Cardiac septum (tissue), 1 donor: ENCODE results near the gene MVB12B. TPM values are rescaled to one million over a fixed set of nuclear protein-coding genes. Genes with fewer than 3 reads are reported as not detected.

ENCODE experiments used
- DNase-seq: peaks from one replicate; pipeline ENCODE4 v3.0.0-alpha.2; 2020; ENCODE audit warnings: low spot score
- intact Hi-C: fragments of 100-400 bp; cut with DNase I; formaldehyde crosslinking; loops from one replicate; pipeline ENCODE4 v1.14.0; 2022
- total RNA-seq: library from RNA; stranded (reverse); fragmentation: NEBNext Ultra II Directional; extraction: Animal tissue kit (Norgen Biotek cat#: 25700); gene quantifications from one replicate; pipeline ENCODE4 v1.2.1, GENCODE V29; 2021
- donor health status: DM: no; HTN: no; CAD: no.

MVB12B gene
- total RNA-seq, 1 donor from 2014 or later, result 7.2 TPM

DNA sequence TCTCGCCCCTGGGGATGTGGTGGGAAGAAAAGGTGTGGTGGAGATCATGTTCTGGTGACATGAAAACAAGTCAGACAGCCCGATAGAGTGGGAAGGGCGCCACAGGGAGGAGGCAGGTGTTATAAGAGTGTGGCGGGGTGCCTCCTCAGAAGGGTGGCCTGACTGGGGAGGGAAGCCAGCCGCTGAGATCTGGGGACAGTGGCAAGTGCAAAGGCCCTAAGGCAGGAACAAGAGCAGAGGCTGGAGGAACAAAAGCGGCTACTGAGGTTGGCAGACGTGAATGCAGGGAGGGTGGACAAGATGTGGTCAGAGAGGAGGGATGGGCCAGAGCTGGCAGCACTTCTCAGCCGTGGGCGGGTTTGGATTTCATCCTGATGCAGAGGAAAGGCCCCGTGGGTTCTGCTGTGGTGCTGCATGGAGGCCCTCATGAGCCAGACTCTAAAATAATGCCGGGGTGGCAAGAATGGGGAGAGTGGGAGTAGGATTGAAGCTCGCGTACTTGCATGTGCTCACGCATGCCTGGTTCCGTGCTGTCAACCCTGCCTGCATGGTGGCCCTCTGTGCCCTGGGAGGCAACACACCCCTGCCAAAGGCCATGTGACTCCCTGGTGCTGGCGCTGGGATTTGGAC is 89.2 kb downstream of the MVB12B start:
- intact Hi-C loops, result no loop called here
- DNase-seq, result no peak

- intact Hi-C loops, result no loop called here
- no peak for DNase-seq
Observed at GRCh38 chr9:126417043-126417442, 90.4 kb downstream of the MVB12B start.

GRCh38 chr9:126417684-126418083 is 91.1 kb downstream of the MVB12B start:
- DNase-seq, result no peak
- intact Hi-C loops, result no loop called here

- intact Hi-C loops, result no loop called here
Observed at GRCh38 chr9:126418608-126419007, 92.0 kb downstream of the MVB12B start.

GRCh38 chr9:126419475-126419874 is 92.8 kb downstream of the MVB12B start:
- DNase-seq, result no peak
- intact Hi-C loops, result no loop called here

More at GRCh38 chr9:126418608-126419007, 92.0 kb downstream of the MVB12B start:
- DNase-seq, result no peak

DNA sequence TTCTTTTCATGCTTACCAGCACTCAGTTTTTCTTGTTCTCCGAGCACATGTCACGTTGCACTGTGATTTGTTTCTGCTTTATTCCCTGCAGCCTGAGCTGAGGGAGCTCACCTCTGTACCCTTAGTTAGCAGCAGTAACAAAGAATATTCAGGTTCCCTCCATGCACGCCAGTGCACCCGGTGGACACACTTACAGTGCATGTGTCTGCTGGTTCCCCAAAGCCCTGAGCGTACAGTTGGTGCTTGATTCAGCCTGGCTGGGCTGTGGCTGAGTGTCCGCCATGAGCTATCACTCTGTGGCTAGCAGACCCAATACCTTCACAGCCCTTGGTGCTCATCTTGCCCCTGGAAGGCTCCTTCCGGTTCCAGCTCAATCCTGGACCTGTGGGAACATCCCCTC is 93.5 kb downstream of the MVB12B start:
- intact Hi-C loops, result no loop called here

DNA sequence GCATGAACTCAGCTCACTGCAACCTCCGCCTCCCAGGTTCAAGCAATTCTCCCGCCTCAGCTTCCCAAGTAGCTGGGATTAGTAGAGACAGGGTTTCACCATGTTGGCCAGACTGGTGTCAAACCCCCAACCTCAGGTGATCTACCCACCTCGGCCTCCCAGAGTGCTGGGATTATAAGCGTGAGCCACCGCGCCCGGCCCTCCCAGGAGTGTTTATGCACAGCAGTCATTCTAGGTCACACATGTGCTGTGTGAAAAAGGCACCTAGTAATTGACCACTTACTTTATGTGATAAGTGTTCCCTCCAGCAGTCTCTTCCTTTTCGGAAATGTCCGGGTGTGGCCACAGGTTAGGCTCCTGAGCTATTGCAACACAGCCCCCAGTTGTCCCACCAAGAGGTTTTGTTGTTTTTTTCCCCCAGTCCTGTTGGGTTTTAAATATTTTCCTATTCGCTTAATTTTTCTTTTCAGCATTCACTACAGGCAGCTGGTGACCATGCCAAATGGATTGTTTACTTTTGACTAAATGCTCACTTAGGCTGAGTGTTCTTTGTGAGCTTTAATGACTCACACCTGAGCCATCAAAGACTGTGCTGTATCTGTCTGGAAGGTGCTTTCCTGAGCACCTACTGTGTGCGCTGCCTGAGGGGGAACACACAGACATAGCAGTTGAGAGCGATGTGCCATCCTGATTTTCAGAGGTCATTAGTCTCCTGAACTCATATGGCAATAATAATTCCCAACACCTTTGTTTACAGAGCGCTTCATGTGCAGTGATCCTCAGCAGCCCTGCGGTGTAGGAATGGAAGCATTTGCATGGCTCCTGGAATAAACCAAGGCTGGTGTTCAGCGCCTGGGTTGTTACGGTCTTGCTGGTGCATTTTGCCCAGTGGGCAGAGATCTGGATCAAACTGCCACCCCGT is 94.3 kb downstream of the MVB12B start:
- intact Hi-C loops, result no loop called here

More for the DNA sequence above, 93.5 kb downstream of the MVB12B start:
- no peak for DNase-seq

GRCh38 chr9:126421567-126422428 is 95.2 kb downstream of the MVB12B start:
- DNase-seq, result no peak
- intact Hi-C loops, result no loop called here

More for the DNA sequence above, 94.3 kb downstream of the MVB12B start:
- no peak for DNase-seq

DNA sequence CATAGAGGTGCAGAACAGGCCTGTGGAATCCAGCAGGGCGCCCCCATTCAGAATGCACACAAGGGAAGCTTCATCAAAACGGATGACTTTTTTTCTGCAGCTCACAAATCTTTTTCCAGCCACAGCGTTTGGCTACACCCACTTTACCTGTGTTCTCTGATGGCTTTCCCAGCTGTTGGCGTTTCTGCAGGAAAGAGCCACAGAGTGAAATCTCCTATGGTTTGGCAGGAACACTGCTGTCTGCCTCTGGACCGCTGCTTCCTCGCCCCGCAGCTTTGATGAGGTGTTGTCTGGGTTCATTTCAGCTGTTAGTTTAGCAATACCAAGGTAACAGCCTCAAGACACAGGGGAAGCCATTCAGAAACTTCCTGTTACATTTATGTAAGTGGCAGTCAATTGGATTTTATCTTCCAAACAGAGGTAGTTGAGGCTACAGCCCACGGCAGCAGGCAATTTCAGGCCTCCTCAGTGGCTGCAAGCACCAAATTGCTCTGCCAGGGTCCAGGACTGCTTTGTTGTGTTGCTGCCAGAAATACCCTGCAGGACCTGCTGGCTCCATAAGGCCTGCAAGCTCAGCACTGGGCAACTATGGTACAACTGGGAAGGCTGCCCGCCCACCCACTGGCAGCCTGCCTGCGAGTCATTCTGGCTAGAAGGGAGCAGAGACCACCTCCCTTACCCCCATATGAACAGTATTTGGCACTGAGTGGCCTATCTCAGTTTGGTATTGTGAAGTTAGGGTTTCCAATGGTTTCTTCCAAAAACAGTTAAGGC is 96.7 kb downstream of the MVB12B start:
- intact Hi-C loops, result no loop called here

GRCh38 chr9:126423916-126424185 is 97.2 kb downstream of the MVB12B start:
- intact Hi-C loops, result no loop called here
- no peak for DNase-seq

More for the DNA sequence above, 96.7 kb downstream of the MVB12B start:
- DNase-seq, result no peak

- no peak for DNase-seq
- intact Hi-C loops, result no loop called here
Observed at GRCh38 chr9:126424511-126424910, 97.9 kb downstream of the MVB12B start.

DNA sequence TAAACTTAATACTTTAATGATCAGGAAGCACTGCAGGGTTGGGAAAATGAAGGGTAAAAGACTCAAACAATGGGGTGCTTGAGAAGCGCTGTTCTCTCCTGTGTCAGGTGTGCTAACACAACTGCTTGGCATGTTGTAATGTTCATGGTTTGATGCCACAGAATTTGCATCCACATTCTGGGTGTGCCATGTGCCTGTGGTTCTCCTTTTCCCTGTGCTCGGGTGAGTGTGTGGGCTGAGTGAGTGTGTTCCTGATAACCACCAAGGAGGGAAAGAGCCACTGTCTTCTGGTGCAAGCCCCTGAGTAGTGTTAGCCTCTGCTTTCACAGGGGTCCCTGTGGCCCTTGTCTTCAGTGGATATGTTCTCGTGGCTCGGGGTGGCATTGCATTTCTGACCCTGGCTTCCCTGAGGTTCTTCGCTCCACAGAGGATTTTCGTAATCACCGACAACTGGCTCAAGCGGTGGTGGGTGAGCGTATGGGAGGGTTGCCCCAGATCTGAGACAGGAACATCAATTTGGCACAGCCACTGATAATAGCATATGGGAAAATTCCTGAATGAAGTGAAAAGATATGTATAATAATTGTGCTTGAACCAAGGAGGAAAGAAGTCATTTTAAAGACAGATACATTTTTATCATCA is 102.0 kb downstream of the MVB12B start:
- DNase-seq, result no peak

DNA sequence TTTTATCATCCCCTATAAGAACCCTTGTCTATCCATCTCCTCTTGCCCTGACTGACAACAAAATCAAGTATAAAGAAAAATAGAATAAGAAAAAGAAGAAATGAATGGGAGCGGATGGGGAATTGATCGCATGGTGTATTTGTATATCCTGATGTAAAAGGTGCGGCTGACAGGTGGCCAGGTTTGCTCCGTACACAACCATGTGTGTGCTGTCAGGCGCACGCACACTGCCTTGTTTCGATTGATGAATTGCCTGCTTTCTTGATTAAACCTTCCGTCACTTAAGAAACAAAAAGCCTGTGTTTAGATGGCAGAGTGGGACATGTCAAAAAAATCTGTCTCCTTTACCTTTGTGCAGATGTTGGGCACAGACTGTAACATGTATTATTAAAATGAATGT is 102.6 kb downstream of the MVB12B start:
- intact Hi-C loops, result no loop called here

More for the DNA sequence above, 102.0 kb downstream of the MVB12B start:
- intact Hi-C loops, result no loop called here

DNA sequence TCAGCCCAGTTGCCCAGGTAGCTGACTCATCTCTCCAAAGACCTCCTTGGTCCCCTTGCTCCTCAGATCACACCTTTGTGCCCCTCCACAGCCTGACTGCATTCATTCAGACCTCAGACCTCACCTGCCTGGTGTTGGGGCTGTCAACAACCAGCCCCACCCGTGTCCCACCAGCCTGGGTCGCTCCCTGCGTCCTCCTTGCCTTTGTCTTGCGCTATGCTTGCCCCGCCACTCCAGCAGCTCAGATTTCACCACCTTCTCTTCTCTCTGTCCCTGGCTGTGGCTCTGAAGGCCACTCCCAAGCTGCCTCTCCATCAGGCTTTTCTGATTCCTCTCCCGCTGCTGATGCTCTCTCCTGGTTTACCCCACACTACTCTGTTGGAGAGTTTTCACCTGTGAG is 103.5 kb downstream of the MVB12B start:
- intact Hi-C loops, result no loop called here
- no peak for DNase-seq

More for the DNA sequence above, 102.6 kb downstream of the MVB12B start:
- no peak for DNase-seq

DNA sequence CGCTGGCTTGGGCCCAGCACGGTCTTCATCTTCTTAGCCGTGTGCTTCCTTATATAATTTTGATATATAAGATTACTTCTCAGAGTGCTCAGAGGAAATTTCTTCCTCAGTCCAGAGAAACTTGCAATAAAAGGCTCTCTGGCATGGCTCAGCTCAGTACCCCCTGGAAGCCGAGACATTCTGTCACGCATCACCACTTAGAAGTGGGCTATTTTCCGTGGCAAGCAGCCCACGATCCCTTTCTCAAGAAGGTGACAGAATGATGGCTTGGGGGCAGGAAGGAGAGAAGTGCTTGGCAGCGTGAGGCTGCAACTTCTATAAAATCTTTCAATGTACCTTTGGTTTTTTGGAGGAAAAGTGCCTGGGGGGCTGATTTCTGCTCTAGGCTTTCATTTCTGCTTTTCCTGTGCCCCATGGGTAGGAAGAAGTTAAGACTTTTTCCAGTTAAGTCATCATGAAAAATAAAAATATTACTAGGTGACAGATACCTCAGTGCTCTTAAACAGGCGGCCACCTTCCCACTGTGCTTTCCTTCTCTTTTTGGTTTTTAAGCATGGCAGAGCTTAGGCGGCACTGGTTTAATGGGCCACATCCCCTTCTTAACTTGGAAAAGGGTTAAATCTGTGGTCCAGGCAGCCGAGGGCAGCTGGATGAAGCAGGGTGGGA is 104.6 kb downstream of the MVB12B start:
- intact Hi-C loops, result no loop called here
- no peak for DNase-seq

DNA sequence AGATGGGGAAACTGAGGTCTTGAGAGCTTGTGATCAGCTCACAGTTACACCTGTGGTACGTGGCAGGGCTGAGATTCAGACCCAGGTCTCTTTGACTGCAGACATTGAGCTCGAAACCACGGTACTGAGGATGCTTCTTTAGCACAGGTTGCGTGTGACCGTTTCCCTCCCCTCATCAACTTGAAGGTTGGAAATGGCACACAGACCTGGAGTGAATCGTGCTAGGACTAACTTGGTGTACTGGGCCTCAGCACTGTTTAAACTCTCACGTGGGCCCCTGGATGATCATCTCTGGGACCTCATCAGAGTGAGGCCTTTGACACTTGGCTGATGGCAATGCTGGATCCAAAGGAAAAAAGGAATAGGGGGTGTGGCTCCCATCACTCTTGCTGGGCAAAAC is 106.0 kb downstream of the MVB12B start:
- intact Hi-C loops, result no loop called here
- DNase-seq, result no peak

DNA sequence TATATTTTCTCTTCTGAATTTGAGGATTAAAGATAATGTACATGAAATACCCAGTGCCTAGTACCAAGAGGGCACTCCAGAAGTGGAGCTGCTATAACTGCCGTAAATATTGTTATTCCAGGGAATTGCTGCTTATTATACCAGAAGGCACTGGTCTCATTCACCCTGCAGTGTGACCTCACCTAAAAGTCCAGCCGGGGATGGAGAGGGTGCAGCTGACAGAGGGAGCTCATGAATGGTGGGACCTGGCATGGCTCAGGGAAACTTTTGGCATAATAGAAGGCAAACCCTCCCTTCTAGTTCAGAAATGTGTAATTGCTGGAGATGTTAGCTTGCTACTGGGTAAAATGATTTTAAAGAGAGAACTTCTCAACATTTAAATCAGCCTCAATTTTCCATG is 108.5 kb downstream of the MVB12B start:
- intact Hi-C loops, result no loop called here
- DNase-seq, result no peak

GRCh38 chr9:126435626-126436025 is 109.0 kb downstream of the MVB12B start:
- intact Hi-C loops, result no loop called here
- no peak for DNase-seq
